Endometrial microvascular endothelial cells (primary cell): ENCODE results near the gene MATN1. TPM values are rescaled to one million over a fixed set of nuclear protein-coding genes. Genes with fewer than 3 reads are reported as not detected.

Experiments used
- total RNA-seq: library from RNA; depleted of rRNA; stranded (reverse); fragments of >200 nt; gene quantifications from one replicate; pipeline ENCODE4 v1.2.3, GENCODE V29; 2015; ENCODE audit errors: inconsistent ontology term

Gene MATN1
- total RNA-seq, 1 donor from 2014 or later = not detected

Other genes starting within 250 kb of the MATN1 start
- 53.8 TPM for gene LAPTM5, start 34.2 kb upstream of the MATN1 start, total RNA-seq
- 8.5 TPM for gene SDC3, start 185.2 kb upstream of the MATN1 start, total RNA-seq